H1 (cell line): ENCODE data around the gene SLC9A2. TPM values are rescaled to one million over a fixed set of nuclear protein-coding genes. Genes with fewer than 3 reads are reported as not detected.

Experiments used
- CTCF ChIA-PET: fragments of 300-600 bp; sonication (Branson Sonifier 250); formaldehyde crosslinking; loops from one replicate; lab custom pipeline; 2021; ENCODE audit not compliant: partially characterized antibody; lab: Charles Lee
- POLR2A ChIA-PET: fragments of 300-600 bp; sonication (Branson Sonifier 250); formaldehyde crosslinking; loops from one replicate; lab custom pipeline; 2021; ENCODE audit warnings: inconsistent platforms; ENCODE audit not compliant: partially characterized antibody; lab: Charles Lee
- DNase-seq, 2 experiments: peaks; one replicate each; pipeline versions ENCODE4 v3.0.0 to v3.0.0-alpha.2; 2010 to 2022; ENCODE audit warnings: low spot score in 2 of 2, low read depth in 1 of 2, mixed read lengths in 1 of 2
- FAIRE-seq: peaks from 2 replicates; lab custom pipeline; 2011; peaks lifted over from hg19 to GRCh38; lab: Jason Lieb, UNC
- H2AFZ ChIP-seq: 2 replicates; pipeline ENCODE4 v1.8.1; 2012; ENCODE audit warnings: low read length, inconsistent platforms
- H2AK5ac ChIP-seq: 2 replicates; pipeline ENCODE4 v1.6.1; 2013; ENCODE audit warnings: low read depth, low read length
- H2BK120ac ChIP-seq: replicated peaks from 2 replicates; pipeline ENCODE3; 2013; ENCODE audit warnings: low read depth, low read length, inconsistent platforms
- H2BK12ac ChIP-seq: 2 replicates; pipeline ENCODE4 v1.6.1; 2013; ENCODE audit warnings: low read depth, low read length
- H2BK15ac ChIP-seq: 2 replicates; pipeline ENCODE4 v1.6.1; 2013; ENCODE audit warnings: low read length
- H2BK20ac ChIP-seq: 2 replicates; pipeline ENCODE4 v1.6.1; 2013; ENCODE audit warnings: low read length
- H2BK5ac ChIP-seq: 2 replicates; pipeline ENCODE4 v1.6.1; 2013; ENCODE audit warnings: low read depth, low read length
- H3K14ac ChIP-seq: 2 replicates; pipeline ENCODE4 v1.6.1; 2013; ENCODE audit warnings: inconsistent platforms; ENCODE audit not compliant: insufficient read length
- H3K18ac ChIP-seq: 2 replicates; pipeline ENCODE4 v1.6.1; 2013; ENCODE audit warnings: low read length; ENCODE audit errors: extremely low read depth
- H3K23ac ChIP-seq: 2 replicates; pipeline ENCODE4 v1.6.1; 2013; ENCODE audit warnings: inconsistent platforms; ENCODE audit not compliant: insufficient read length
- H3K23me2 ChIP-seq: 2 replicates; pipeline ENCODE4 v1.6.1; 2013; ENCODE audit warnings: low read depth, low read length
- H3K27ac ChIP-seq: 2 replicates; pipeline ENCODE4 v1.6.1; 2011; ENCODE audit warnings: low read depth, low read length, inconsistent platforms
- H3K27me3 ChIP-seq, 4 experiments: replicated peaks in 1 of 4; 1 replicate in 1 of 4; 2 replicates in 3 of 4; pipeline versions ENCODE4 v1.6.1 to v1.8.1; 2011 to 2013; ENCODE audit warnings: low read length in 3 of 4, mild to moderate bottlenecking in 3 of 4, inconsistent platforms in 2 of 4, mixed read lengths in 2 of 4, moderate library complexity in 1 of 4; ENCODE audit not compliant: control insufficient read depth in 3 of 4, insufficient read depth in 3 of 4; ENCODE audit errors: extremely low read depth in 1 of 4
- H3K36me3 ChIP-seq, 4 experiments: 2 replicates each; pipeline versions ENCODE4 v1.6.1 to v1.8.1; 2011 to 2013; ENCODE audit warnings: mild to moderate bottlenecking in 4 of 4, low read length in 3 of 4, moderate library complexity in 2 of 4, control low read depth in 1 of 4, inconsistent platforms in 1 of 4; ENCODE audit not compliant: insufficient read depth in 4 of 4, control insufficient read depth in 2 of 4
- H3K4ac ChIP-seq: replicated peaks from 2 replicates; pipeline ENCODE3; 2013; ENCODE audit warnings: low read length, low read depth, mixed read lengths, inconsistent platforms; ENCODE audit not compliant: insufficient read length
- H3K4me1 ChIP-seq, 4 experiments: replicated peaks in 1 of 4; 1 replicate in 1 of 4; 2 replicates in 3 of 4; pipeline versions ENCODE4 v1.6.1 to v1.8.1; 2011 to 2013; ENCODE audit warnings: low read length in 3 of 4, inconsistent platforms in 2 of 4, mixed read lengths in 1 of 4; ENCODE audit not compliant: insufficient read depth in 4 of 4, control insufficient read depth in 3 of 4
- H3K4me2 ChIP-seq, 2 experiments: 2 replicates each; pipeline versions ENCODE4 v1.6.1 to v1.8.1; 2011 to 2013; ENCODE audit warnings: low read depth in 2 of 2, low read length in 2 of 2, control low read depth in 1 of 2, inconsistent platforms in 1 of 2, mild to moderate bottlenecking in 1 of 2; ENCODE audit not compliant: insufficient read depth in 1 of 2
- H3K4me3 ChIP-seq, 4 experiments: fragments of 200-600, 300-600 bp in 1 of 4; sonication (generic), shearing (Covaris generic), sonication (Bioruptor Twin) in 1 of 4; 2 replicates each; pipeline versions ENCODE4 v1.5.1 to v1.8.1; 2011 to 2016; ENCODE audit warnings: low read length in 4 of 4, low read depth in 3 of 4, control low read depth in 2 of 4, inconsistent platforms in 2 of 4, mild to moderate bottlenecking in 2 of 4, mixed read lengths in 1 of 4, moderate library complexity in 1 of 4; ENCODE audit not compliant: insufficient read depth in 2 of 4; ENCODE audit errors: extremely low read depth in 1 of 4
- H3K56ac ChIP-seq: replicated peaks from 2 replicates; pipeline ENCODE3; 2013; ENCODE audit warnings: low read depth, mild to moderate bottlenecking, mixed read lengths, low read length, inconsistent platforms; ENCODE audit not compliant: insufficient read length
- H3K79me1 ChIP-seq: 2 replicates; pipeline ENCODE4 v1.6.1; 2013; ENCODE audit warnings: low read depth, low read length, control low read depth
- H3K79me2 ChIP-seq, 2 experiments: 2 replicates each; pipeline versions ENCODE4 v1.6.1 to v1.8.1; 2012 to 2013; ENCODE audit warnings: low read length in 2 of 2, mild to moderate bottlenecking in 2 of 2, inconsistent platforms in 1 of 2; ENCODE audit not compliant: insufficient read depth in 2 of 2, control insufficient read depth in 1 of 2
- H3K9ac ChIP-seq, 4 experiments: replicated peaks in 1 of 4; 1 replicate in 1 of 4; 2 replicates in 3 of 4; pipeline versions ENCODE4 v1.6.1 to v1.8.1; 2011 to 2013; ENCODE audit warnings: low read depth in 3 of 4, low read length in 3 of 4, control low read depth in 2 of 4, mild to moderate bottlenecking in 2 of 4, moderate library complexity in 2 of 4, inconsistent platforms in 1 of 4; ENCODE audit errors: extremely low read depth in 1 of 4
- H3K9me3 ChIP-seq, 2 experiments: 2 replicates each; pipeline versions ENCODE4 v1.6.1 to v1.8.1; 2012 to 2013; ENCODE audit warnings: mild to moderate bottlenecking in 2 of 2, moderate library complexity in 2 of 2, control low read depth in 1 of 2, inconsistent platforms in 1 of 2, low read depth in 1 of 2, low read length in 1 of 2, mixed read lengths in 1 of 2; ENCODE audit not compliant: insufficient read depth in 2 of 2
- H4K20me1 ChIP-seq, 2 experiments: replicated peaks in 1 of 2; 2 replicates each; pipeline versions ENCODE3 to v1.8.1; 2011 to 2013; ENCODE audit warnings: inconsistent platforms in 2 of 2, low read length in 2 of 2, mild to moderate bottlenecking in 1 of 2; ENCODE audit not compliant: insufficient read depth in 2 of 2, control insufficient read depth in 1 of 2
- H4K5ac ChIP-seq: 2 replicates; pipeline ENCODE4 v1.6.1; 2013; ENCODE audit warnings: low read length, low read depth, mixed read lengths, inconsistent platforms; ENCODE audit not compliant: insufficient read length
- H4K8ac ChIP-seq: 2 replicates; pipeline ENCODE4 v1.8.0; 2013; ENCODE audit warnings: mild to moderate bottlenecking, moderate library complexity, low read length, inconsistent platforms; ENCODE audit not compliant: insufficient read depth; ENCODE audit errors: extremely low read depth
- H4K91ac ChIP-seq: replicated peaks from 2 replicates; pipeline ENCODE3; 2013; ENCODE audit warnings: low read length, mixed read lengths, inconsistent platforms; ENCODE audit not compliant: insufficient read length
- CHD1 ChIP-seq: IDR thresholded peaks from 2 replicates; pipeline ENCODE4 v1.6.1; 2012; ENCODE audit warnings: low read depth, low read length, improper control_type of control experiment
- CREB1 ChIP-seq: IDR thresholded peaks from 2 replicates; pipeline ENCODE4 v1.6.1; 2012; ENCODE audit warnings: inconsistent platforms
- GABPA ChIP-seq: IDR thresholded peaks from 2 replicates; pipeline ENCODE4 v1.6.1; 2011; ENCODE audit warnings: mild to moderate bottlenecking, low read length, moderate library complexity, borderline replicate concordance; ENCODE audit not compliant: insufficient read depth
- HDAC6 ChIP-seq: IDR thresholded peaks from one replicate; pipeline ENCODE4 v1.7.1; 2012; ENCODE audit warnings: low read depth, mild to moderate bottlenecking, inconsistent platforms, low read length, moderate library complexity
- JUN ChIP-seq: IDR thresholded peaks from 2 replicates; pipeline ENCODE4 v1.6.1; 2011; ENCODE audit warnings: low read depth, mild to moderate bottlenecking, improper control_type of control experiment, low read length
- POLR2A ChIP-seq, 2 experiments: IDR thresholded peaks; 1 replicate in 1 of 2; 2 replicates in 1 of 2; pipeline ENCODE4 v1.6.1; 2011; ENCODE audit warnings: low read depth in 2 of 2, low read length in 2 of 2, mild to moderate bottlenecking in 2 of 2; ENCODE audit errors: control extremely low read depth in 1 of 2
- RAD21 ChIP-seq, 2 experiments: IDR thresholded peaks in 1 of 2; conservative IDR thresholded peaks in 1 of 2; 2 replicates each; pipeline ENCODE4 v1.6.1; 2011; ENCODE audit warnings: low read depth in 2 of 2, low read length in 2 of 2, improper control_type of control experiment in 1 of 2, inconsistent platforms in 1 of 2, mild to moderate bottlenecking in 1 of 2, moderate library complexity in 1 of 2
- RBBP5 ChIP-seq: IDR thresholded peaks from 2 replicates; pipeline ENCODE4 v1.7.1; 2012; ENCODE audit warnings: low read depth, mild to moderate bottlenecking, inconsistent platforms, low read length, moderate library complexity, borderline replicate concordance
- SRF ChIP-seq: IDR thresholded peaks from 2 replicates; pipeline ENCODE4 v1.6.1; 2011; ENCODE audit warnings: mild to moderate bottlenecking, low read depth, low read length, moderate library complexity
- TAF7 ChIP-seq: optimal IDR thresholded peaks from 2 replicates; pipeline ENCODE3; 2011; ENCODE audit warnings: low read depth, mild to moderate bottlenecking, inconsistent platforms, low read length, moderate library complexity, borderline replicate concordance
- TBP ChIP-seq: IDR thresholded peaks from 2 replicates; pipeline ENCODE4 v1.6.1; 2011; ENCODE audit warnings: low read depth, low read length, improper control_type of control experiment
- ZNF274 ChIP-seq: IDR thresholded peaks from 2 replicates; pipeline ENCODE4 v1.7.0; 2012; ENCODE audit warnings: low read length, borderline replicate concordance; ENCODE audit errors: extremely low read depth
- WGBS, 2 experiments: shearing (Covaris generic) in 1 of 2; methylation state at CpG; one replicate each; pipeline versions ENCODE4 v1.1.6 to v1.1.7; 2013 to 2015; ENCODE audit warnings: low lambda C conversion rate in 2 of 2, mixed read lengths in 2 of 2, inconsistent platforms in 1 of 2, low coverage in 1 of 2, missing lambda C conversion rate in 1 of 2; ENCODE audit not compliant: insufficient replicate concordance in 2 of 2, insufficient coverage in 1 of 2, insufficient read length in 1 of 2; ENCODE audit errors: extremely low coverage in 1 of 2, missing lambda C conversion rate in 1 of 2; 5-methylcytosine and 5-hydroxymethylcytosine counted together
- polyA plus RNA-seq, 7 experiments: library from polyadenylated mRNA; depleted of rRNA in 3 of 7; stranded (reverse) in 5 of 7; unstranded in 2 of 7; fragments of >200 nt in 5 of 7; fragments of 200-250 nt in 2 of 7; gene quantifications; 1 replicate in 5 of 7; 2 replicates in 1 of 7; 4 replicates in 1 of 7; pipeline versions ENCODE4 v1.2.1 to v1.2.3, GENCODE V29; 2011 to 2013; ENCODE audit warnings: missing spikeins in 2 of 7, mixed read lengths in 2 of 7
- total RNA-seq: library from RNA; stranded (reverse); fragmentation: NEBNext Ultra II Directional; extraction: Animal tissue kit (Norgen Biotek cat#: 25700); gene quantifications from 2 replicates; pipeline ENCODE4 v1.2.1, GENCODE V29; 2021
- TF ChIP-seq, protein P1 (sequence below): IDR thresholded peaks from 2 replicates; pipeline ENCODE4 v1.6.1; 2011; ENCODE audit warnings: low read length, improper control_type of control experiment

SLC9A2 gene
- total and polyA plus RNA-seq, 2 of the 8 experiments (the other 6 are each of a cell fraction or from before 2014, with no cell fraction given) = 0.06 to 0.13 TPM

DNA sequence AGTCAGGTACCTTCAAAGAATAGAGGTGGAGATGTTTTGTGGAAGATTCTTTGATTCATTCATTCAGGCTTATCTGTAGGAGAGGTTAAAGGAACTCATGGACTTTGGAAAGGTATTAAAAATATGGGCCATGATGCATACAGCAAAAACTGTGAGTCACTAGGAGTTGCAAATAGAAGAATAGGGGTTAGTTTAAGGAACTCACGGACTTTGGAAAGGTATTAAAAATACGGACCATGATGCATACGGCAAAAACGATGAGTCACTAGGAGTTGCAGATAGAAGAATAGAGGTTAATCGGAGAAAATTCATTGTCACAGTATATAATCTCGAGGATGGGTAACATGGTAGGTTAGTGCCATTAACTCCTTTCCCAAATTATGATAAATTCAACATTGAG, 41.2 kb downstream of the SLC9A2 start:
- Histone ChIP-seq H3K4me3 (no peak overlapping the region), H3K79me1 (no peaks in the 10 kb centered on the region), H2BK15ac (no peak overlapping the region), H4K91ac (no peak overlapping the region), H2AFZ (no peak overlapping the region), H3K36me3 (no peaks in the 10 kb centered on the region), H3K79me2 (no peaks in the 10 kb centered on the region), H3K9me3 (no peaks in the 10 kb centered on the region), H2BK20ac (no peak overlapping the region), H3K4ac (no peak overlapping the region), H3K27me3 (peaks cover 0 to 2% (median 0%) of the 10 kb centered on the region in 4 experiments; a peak in 1 of 7 replicates), H3K4me2 (no peak overlapping the region), H3K56ac (no peak overlapping the region), H3K14ac (no peak overlapping the region), H2AK5ac (no peak overlapping the region), H4K20me1 (no peaks in the 10 kb centered on the region), H2BK12ac (no peak overlapping the region), H3K23me2 (no peaks in the 10 kb centered on the region), H3K27ac (no peak overlapping the region), H3K4me1 (no peaks in the 10 kb centered on the region), H2BK5ac (no peak overlapping the region), H3K18ac (no peak overlapping the region), H3K23ac (no peak overlapping the region), H3K9ac (no peak overlapping the region), H4K8ac (no peak overlapping the region), H4K5ac (no peak overlapping the region), H2BK120ac (no peak overlapping the region)
- FAIRE-seq = no peak
- CTCF ChIA-PET = interaction anchor here (0.7 kb wide), 1 partner anchor 34 kb away, joined by 4 read pairs; no protein-coding TSS in a partner anchor
- WGBS, 2 experiments = 92% methylated on average over 6 of the region's 6 CpGs; no CpG with 5 or more reads in 1 of the 2 experiments
- DNase-seq = no peak
- POLR2A ChIA-PET = no interaction called here
- TF ChIP-seq TBP (no peak), RBBP5 (no peak), JUN (no peak), POLR2A (IDR thresholded peaks at IDR 0.05; ENCODE audit: control extremely low read depth in 1 of 2, low read depth in 2 of 2, low read length in 2 of 2) (no peak), TAF7 (no peak), CHD1 (no peak), RAD21 (IDR thresholded peaks at IDR 0.05 in 1 of 2, conservative IDR thresholded peaks at IDR 0.05 in 1 of 2; ENCODE audit: low read depth in 2 of 2, low read length in 2 of 2) (no peak), HDAC6 (no peak), CREB1 (no peak), SRF (no peak), GABPA (no peak), ZNF274 (no peak)
- TF ChIP-seq, protein P1, sequence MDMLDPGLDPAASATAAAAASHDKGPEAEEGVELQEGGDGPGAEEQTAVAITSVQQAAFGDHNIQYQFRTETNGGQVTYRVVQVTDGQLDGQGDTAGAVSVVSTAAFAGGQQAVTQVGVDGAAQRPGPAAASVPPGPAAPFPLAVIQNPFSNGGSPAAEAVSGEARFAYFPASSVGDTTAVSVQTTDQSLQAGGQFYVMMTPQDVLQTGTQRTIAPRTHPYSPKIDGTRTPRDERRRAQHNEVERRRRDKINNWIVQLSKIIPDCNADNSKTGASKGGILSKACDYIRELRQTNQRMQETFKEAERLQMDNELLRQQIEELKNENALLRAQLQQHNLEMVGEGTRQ = no peak
